ENCODE measurements around the gene FMNL1.

DNA sequence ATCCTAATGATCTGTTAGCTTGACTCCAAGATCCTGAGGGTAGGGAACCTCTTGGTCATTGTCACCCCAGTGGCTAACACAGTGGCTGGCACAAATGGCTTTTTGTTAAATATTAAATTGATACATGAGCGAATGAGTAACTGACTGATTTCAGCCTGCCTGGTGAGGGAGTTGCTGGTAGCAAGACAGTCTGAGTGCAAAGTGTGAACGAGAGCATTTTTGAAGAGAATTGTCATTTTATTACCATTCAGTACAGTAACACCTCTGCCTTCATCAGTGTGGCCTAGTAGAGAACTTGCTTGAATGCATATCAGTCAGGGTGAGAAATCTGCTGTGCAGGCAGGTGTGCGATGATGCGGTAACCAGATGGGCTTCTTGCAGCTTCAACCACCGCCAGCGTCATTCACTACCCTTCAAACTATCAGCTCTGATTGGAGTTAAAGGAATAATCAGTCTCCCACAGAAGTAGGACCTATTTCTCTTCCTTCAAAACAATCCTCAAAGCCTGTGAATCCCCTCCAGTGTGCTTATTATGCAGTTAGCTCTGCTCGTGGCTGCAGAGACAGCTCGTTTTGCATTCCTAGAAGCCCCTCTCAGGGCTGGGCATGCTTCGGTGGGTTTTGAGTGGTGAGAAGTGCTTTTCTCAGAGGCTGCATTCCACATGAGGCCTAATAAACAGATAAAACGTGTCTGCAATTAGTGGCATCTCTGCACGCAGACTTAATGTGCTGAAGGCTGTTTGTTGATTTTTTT, 31.0 kb upstream of the FMNL1 start:
- TF ChIP-seq, protein P1, sequence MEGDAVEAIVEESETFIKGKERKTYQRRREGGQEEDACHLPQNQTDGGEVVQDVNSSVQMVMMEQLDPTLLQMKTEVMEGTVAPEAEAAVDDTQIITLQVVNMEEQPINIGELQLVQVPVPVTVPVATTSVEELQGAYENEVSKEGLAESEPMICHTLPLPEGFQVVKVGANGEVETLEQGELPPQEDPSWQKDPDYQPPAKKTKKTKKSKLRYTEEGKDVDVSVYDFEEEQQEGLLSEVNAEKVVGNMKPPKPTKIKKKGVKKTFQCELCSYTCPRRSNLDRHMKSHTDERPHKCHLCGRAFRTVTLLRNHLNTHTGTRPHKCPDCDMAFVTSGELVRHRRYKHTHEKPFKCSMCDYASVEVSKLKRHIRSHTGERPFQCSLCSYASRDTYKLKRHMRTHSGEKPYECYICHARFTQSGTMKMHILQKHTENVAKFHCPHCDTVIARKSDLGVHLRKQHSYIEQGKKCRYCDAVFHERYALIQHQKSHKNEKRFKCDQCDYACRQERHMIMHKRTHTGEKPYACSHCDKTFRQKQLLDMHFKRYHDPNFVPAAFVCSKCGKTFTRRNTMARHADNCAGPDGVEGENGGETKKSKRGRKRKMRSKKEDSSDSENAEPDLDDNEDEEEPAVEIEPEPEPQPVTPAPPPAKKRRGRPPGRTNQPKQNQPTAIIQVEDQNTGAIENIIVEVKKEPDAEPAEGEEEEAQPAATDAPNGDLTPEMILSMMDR (IDR thresholded peaks at IDR 0.05) = no peak
- TF ChIP-seq POLR2A (IDR thresholded peaks at IDR 0.05) = no peak
